OCI-M2 (cell line): ENCODE measurements around the gene REPIN1.
A peak's percentile ranks its signal among the peaks of the same experiment; 100 is the strongest.

ENCODE experiments used
- DNase-seq: peaks from one replicate; lab custom pipeline; 2025; ENCODE audit not compliant: unreplicated experiment; lab: John Stamatoyannopoulos, UW

Gene REPIN1

GRCh38 chr7:150368096-150368883 lies at the start of gene REPIN1:
Gene REPIN1 (plus strand): TSS chr7:150368822. CDS start chr7:150369712, 890 bp downstream.
- DNase-seq, result no peak

- no peak for DNase-seq
Observed at GRCh38 chr7:150321788-150322113, 46.9 kb upstream of the REPIN1 start.

GRCh38 chr7:150322114-150322832 lies 46.3 kb upstream of the REPIN1 start:
- no peak for DNase-seq

- peak; percentile 91 for DNase-seq
Observed at GRCh38 chr7:150322833-150323681, 45.6 kb upstream of the REPIN1 start, which contains the start of the genes ACTR3C and LRRC61. Gene ACTR3C (minus strand): TSS chr7:150323545. CDS start chr7:150295296, 28,249 bp downstream. Gene LRRC61 (plus strand): TSS chr7:150323355. CDS start chr7:150336862, 13,507 bp downstream.

- no peak for DNase-seq
Observed at GRCh38 chr7:150323682-150324372, 44.8 kb upstream of the REPIN1 start.

GRCh38 chr7:150324373-150324961 lies 44.2 kb upstream of the REPIN1 start:
- no peak for DNase-seq

GRCh38 chr7:150325110-150325611 lies 43.5 kb upstream of the REPIN1 start:
- no peak for DNase-seq

- DNase-seq, result no peak
Observed at GRCh38 chr7:150325901-150326300, 42.7 kb upstream of the REPIN1 start.

- no peak for DNase-seq
Observed at GRCh38 chr7:150326657-150327268, 41.9 kb upstream of the REPIN1 start.

GRCh38 chr7:150327308-150327707 lies 41.3 kb upstream of the REPIN1 start:
- no peak for DNase-seq

GRCh38 chr7:150329331-150330120 lies 39.1 kb upstream of the REPIN1 start:
- DNase-seq, result no peak

- no peak for DNase-seq
Observed at GRCh38 chr7:150330211-150330885, 38.3 kb upstream of the REPIN1 start.

- no peak for DNase-seq
Observed at GRCh38 chr7:150332852-150333635, 35.6 kb upstream of the REPIN1 start.

GRCh38 chr7:150333659-150334058 lies 35.0 kb upstream of the REPIN1 start:
- no peak for DNase-seq

- DNase-seq, result no peak
Observed at GRCh38 chr7:150334108-150334507, 34.5 kb upstream of the REPIN1 start.

- DNase-seq, result no peak
Observed at GRCh38 chr7:150335108-150335773, 33.4 kb upstream of the REPIN1 start.

- DNase-seq, result no peak
Observed at GRCh38 chr7:150335774-150336112, 32.9 kb upstream of the REPIN1 start.
